Measurements from ENCODE around the gene CHD2.

The CHD2 gene

DNA sequence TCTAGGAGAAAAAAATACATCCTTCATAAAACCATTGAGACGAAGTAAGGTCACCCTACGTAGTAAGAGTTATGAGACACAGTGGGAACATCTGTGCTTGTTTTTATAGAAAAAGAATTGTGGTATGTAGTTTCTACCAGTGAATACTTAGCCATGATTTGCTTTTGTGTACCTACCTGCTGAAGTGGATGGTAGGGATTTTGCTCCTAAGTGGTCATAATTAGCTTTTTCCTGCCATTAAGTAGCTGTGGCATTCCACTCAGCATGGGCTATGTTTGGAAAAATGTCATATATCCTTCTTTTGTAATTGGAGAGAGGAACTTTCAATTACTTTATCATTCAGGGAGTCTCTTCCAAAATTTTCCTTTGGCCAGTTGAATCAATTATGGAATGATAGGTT is 63.7 kb downstream of the CHD2 start:
- DNase-seq: no peak

GRCh38 chr15:92968926-92969651 is 69.0 kb downstream of the CHD2 start:
- DNase-seq: no peak

DNA sequence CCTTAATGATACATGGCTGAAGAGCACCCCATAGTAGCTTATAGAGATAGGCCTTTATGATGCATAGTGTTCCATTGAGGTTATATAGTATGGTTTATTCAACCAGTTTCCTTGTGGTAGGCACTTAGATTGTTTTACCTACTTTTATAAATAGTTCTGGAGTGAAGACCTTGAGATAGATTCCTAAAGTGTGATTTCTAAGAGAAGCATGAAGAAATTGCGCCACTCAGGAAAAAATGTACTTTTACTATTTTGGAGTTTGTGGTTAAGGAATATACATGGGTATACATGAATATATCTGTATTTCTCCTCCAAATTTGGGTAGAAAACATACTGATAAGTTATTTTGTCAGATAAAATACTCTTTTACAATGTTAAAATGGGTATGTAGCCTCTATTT is 70.5 kb downstream of the CHD2 start:
- DNase-seq: no peak

GRCh38 chr15:92971081-92971480 is 71.0 kb downstream of the CHD2 start:
- no peak for DNase-seq

- no peak for DNase-seq
These were observed 71.6 kb downstream of the CHD2 start for GRCh38 chr15:92971713-92972112.

DNA sequence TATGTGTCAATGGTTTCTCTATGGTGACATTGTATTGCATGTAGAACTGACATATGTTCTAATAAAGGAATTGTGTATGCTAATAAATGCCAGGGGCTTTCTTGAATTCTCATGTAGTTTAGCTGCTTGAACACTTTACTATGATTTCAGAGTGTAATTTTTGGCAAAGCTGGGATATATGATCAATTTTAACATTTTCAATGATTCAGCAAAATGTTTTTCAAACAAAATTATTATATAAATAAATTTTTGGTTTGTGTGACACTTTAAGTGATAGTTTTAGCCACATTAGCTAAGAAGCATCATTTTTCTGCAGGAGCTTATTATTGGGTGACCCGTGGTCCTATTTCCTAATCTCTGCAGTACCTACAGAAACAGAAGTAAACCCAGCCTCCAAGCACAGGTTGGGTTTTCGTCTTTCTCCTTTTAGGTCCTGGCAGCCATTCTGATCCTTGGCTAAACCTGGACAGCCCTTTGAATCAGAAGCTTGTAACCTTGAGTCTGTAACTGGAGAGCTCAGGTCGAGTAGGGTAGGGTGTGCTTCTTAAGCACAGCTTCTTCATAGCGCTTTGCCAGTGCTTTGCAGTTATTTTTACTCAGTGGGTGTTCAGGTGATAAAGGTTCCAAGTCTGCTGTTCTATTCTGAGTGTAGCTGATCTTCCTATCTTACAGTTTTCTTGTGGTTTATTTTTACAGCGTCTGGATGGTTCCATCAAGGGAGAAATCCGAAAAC is 74.2 kb downstream of the CHD2 start:
- no peak for DNase-seq

- DNase-seq: no peak
These were observed 79.0 kb downstream of the CHD2 start for GRCh38 chr15:92979011-92979701.

DNA sequence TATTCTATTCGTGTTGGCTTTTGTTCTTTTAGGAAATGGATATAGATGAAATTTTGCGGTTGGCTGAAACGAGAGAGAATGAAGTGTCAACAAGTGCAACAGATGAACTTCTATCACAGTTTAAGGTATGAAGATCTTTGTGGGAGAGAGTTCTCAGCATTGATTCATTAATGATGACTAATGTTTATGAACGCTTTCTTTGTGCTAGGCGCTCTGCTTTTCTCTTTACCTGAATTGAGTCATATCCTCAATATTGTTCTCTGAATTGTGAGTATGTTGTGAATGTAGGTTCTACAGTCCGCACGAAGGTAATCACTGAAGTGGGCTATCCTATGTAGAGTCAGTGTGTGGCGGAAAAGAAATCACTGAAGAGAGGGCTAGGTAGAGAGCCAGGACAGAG is 81.2 kb downstream of the CHD2 start:
- DNase-seq: no peak

DNA sequence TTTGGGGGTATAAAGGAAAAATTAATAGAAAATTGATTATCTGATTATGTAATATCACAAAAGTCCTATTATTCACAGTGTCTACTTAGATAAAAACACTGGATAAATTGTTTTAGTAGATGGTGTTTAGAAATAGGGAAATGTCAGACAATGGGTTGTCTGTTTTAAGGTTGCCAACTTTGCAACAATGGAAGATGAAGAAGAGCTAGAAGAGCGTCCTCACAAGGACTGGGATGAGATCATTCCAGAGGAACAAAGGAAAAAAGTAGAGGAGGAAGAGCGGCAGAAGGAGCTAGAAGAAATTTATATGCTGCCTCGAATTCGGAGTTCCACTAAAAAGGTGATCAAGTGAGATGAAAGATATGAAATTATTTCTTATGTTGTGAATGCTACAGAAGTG is 84.0 kb downstream of the CHD2 start:
- no peak for DNase-seq

- no peak for DNase-seq
These were observed 89.3 kb downstream of the CHD2 start for GRCh38 chr15:92989470-92989869.

DNA sequence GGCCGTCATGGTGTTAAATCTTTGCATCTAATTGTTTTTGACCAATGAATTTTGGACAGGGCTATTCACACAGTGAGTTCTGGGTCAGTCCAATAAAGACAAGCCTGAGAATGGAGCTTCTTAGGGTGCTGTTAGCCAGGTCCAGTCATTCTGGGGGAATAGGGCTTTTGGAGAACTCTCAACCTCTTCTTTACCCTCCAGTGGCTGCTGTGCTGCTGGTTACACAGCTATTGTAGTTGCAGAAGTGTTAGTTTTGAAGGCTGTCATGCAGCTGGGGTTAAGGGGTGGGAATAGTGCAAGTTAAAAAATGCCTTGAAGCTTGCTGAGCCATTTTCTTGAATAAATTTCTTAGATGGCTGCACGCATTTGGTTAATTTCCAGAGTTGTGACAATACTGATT is 89.9 kb downstream of the CHD2 start:
- no peak for DNase-seq

DNA sequence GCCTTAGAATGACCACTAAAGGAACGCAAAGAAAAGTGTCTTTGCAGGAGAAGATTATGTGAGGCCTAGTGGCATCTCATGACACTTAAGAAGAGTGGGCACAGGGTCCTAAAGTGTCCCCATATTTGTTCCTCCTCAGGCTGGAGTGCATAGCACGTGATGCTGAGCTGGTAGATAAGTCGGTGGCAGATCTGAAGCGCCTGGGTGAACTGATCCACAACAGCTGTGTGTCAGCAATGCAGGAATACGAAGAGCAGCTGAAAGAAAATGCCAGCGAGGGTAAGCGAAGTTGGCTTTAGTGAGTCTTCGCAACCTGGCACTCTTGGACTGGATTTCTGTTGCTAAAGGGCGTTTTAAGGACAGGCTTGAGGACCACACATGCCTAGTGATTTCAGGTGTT is 92.6 kb downstream of the CHD2 start:
- DNase-seq: no peak

- DNase-seq: no peak
These were observed 97.7 kb downstream of the CHD2 start for GRCh38 chr15:92997821-92998220.

- no peak for DNase-seq
These were observed 101.0 kb downstream of the CHD2 start for GRCh38 chr15:93001156-93001555.

- DNase-seq: no peak
These were observed 101.8 kb downstream of the CHD2 start for GRCh38 chr15:93001881-93002280.

DNA sequence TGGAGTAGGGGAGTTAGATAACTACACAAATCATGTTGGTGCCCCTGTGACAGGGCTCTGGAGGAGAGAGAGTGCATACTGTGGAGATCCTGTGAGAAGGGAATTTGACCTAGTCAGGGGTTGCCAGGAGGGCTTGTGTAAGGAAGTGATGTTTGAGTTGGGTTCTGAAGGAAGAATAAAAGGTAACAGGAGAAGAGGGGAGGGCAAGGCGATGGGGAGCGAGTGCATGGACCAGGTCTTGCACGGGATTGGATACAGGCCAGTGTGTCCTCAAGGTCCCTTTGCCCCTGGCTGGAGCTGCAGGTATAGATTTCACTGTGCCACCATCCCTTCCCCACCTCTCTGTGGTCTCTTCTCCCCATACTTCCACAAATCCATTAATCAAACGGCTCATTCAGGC is 105.0 kb downstream of the CHD2 start:
- DNase-seq: no peak

- no peak for DNase-seq
These were observed 107.9 kb downstream of the CHD2 start for GRCh38 chr15:93007994-93008393.

DNA sequence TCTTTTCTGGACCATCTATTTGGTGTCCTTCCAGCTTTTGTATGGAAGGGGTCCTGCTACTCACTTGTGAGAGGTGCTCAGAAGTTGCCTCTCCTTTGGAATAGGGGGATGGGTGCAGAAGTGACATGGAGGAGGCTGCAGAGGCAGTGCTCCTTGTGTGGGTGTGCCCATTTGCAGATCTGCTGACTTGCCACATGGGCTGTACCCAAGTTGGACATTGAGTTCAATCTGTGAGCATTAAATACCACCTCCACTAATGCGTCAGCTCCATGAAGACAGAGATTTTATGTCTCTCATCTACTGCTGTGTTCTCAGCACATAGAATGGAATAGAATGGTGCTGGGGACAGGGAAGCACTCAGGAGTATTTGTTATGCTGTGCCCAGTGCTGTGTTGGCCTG is 112.7 kb downstream of the CHD2 start:
- no peak for DNase-seq

DNA sequence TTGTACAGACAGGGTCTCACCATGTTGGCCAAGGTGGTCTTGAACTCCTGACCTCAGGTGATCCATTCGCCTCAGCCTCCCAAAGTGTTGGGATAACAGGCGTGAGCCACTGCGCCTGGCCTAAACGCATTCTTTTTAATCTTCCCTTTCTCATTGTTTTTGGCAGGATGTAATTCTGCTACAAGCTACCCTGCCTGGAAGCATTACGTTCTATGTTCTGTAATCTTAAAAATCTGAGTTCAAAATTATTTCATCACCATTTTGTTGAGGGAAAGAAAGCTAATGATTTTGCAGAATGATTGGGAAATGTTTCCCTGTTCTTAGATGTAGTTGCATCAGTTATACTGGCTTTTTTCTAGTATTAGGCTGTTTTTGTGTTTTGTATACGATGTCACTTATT is 117.4 kb downstream of the CHD2 start:
- no peak for DNase-seq

DNA sequence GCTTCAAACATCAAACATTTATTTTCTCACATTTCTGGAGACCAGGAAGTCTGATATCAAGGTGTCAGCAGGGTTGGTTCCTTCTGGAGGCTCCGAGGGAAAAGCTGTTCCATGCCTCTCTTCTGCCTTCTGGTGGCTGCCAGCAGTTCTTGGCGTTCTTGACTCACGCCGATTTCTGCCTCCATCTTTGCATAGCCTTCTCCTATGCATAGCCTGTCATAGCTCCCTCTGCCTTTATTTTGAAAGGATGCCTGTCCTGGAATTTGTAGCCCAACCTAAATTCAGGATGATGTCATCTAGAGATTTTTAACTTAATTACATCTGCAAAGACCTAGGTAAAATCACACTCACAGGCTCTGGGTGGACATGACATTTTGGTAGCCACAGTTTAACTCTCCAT is 118.5 kb downstream of the CHD2 start:
- DNase-seq: peak in 1 of 2 experiments; percentile 13

GRCh38 chr15:93019090-93019489 is 119.0 kb downstream of the CHD2 start:
- DNase-seq: no peak

DNA sequence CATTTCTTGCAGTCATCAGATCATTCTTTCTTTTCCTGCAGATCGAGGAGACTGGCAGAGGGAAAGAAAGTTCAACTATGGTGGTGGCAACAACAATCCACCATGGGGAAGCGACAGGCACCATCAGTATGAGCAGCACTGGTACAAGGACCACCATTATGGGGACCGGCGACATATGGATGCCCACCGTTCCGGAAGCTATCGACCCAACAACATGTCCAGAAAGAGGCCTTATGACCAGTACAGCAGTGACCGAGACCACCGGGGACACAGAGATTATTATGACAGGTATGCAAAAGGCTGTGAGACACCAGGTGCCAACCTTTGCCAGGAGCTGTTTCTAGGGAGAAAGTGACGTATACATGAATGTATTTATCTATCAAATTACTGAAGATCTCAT is 119.8 kb downstream of the CHD2 start:
- peak in 1 of 2 experiments; percentile 12 for DNase-seq

GRCh38 chr15:93020976-93021772 is 121.0 kb downstream of the CHD2 start:
- no peak for DNase-seq
